Panc1 (cell line): ENCODE results near the gene CBFB. TPM values are rescaled to one million over a fixed set of nuclear protein-coding genes. Genes with fewer than 3 reads are reported as not detected.
"Not testable (repeated sequence)": the region's sequence is repeated elsewhere in the genome, so short reads cannot be mapped to it uniquely, and the experiment has no call there.

Experiments
- ATAC-seq: fragments of 200-7000 bp; cut with Tn5 transposase; 2 replicates; pipeline ENCODE4 v1.9.1; 2020; ENCODE audit warnings: mild to moderate bottlenecking, moderate library complexity
- BruUV-seq: library from RNA; stranded (reverse); fragments of 400-500 nt; replicated peaks from 2 replicates; lab custom pipeline; 2021; lab: Mats Ljungman, UMichigan
- CTCF ChIA-PET: fragments of 300-600 bp; sonication (Branson Sonifier 250); formaldehyde crosslinking; loops from one replicate; lab custom pipeline; 2022; ENCODE audit warnings: antibody characterized with exemption; lab: Charles Lee
- POLR2A ChIA-PET: fragments of 300-600 bp; sonication (Branson Sonifier 250); formaldehyde crosslinking; loops from one replicate; lab custom pipeline; 2022; ENCODE audit warnings: antibody characterized with exemption; lab: Charles Lee
- DNase-seq: peaks from one replicate; pipeline ENCODE4 v3.0.0-alpha.2; 2010; ENCODE audit warnings: low read depth, low spot score
- H3K27ac ChIP-seq: 2 replicates; pipeline ENCODE4 v1.5.1; 2011; ENCODE audit warnings: mild to moderate bottlenecking, low read length, inconsistent platforms
- H3K27me3 ChIP-seq: fragments of 200-500 bp; sonication (Bioruptor generic); 2 replicates; pipeline ENCODE4 v1.6.0; 2014; ENCODE audit warnings: low read length, inconsistent platforms; ENCODE audit not compliant: control insufficient read depth, insufficient read depth
- H3K36me3 ChIP-seq: fragments of 200-500 bp; sonication (Bioruptor generic); 2 replicates; pipeline ENCODE4 v1.5.1; 2014; ENCODE audit warnings: inconsistent platforms, mild to moderate bottlenecking, low read length, moderate library complexity; ENCODE audit not compliant: control insufficient read depth, insufficient read depth
- H3K4me1 ChIP-seq: 2 replicates; pipeline ENCODE4 v1.5.1; 2011; ENCODE audit warnings: inconsistent platforms, mild to moderate bottlenecking, low read length, moderate library complexity; ENCODE audit not compliant: control insufficient read depth, insufficient read depth
- H3K4me3 ChIP-seq, 2 experiments: 2 replicates each; pipeline ENCODE4 v1.5.1; 2011 to 2012; ENCODE audit warnings: low read depth in 2 of 2, low read length in 2 of 2, mild to moderate bottlenecking in 2 of 2, inconsistent platforms in 1 of 2, moderate library complexity in 1 of 2
- H3K9me3 ChIP-seq: fragments of 200-500 bp; sonication (Bioruptor generic); 2 replicates; pipeline ENCODE4 v1.5.1; 2014; ENCODE audit warnings: low read depth, mild to moderate bottlenecking, inconsistent platforms, low read length, moderate library complexity; ENCODE audit not compliant: control insufficient read depth, insufficient read depth
- CTCF ChIP-seq: fragments of 450-650 bp; IDR thresholded peaks from 2 replicates; pipeline ENCODE4 v1.5.1; 2017; ENCODE audit warnings: mild to moderate bottlenecking
- POLR2AphosphoS5 ChIP-seq: IDR thresholded peaks from 2 replicates; pipeline ENCODE4 v1.6.1; 2012; ENCODE audit warnings: mild to moderate bottlenecking, low read depth, low read length, moderate library complexity
- REST ChIP-seq, 2 experiments: IDR thresholded peaks; 2 replicates each; pipeline ENCODE4 v1.6.1; 2011 to 2012; ENCODE audit warnings: low read depth in 2 of 2, control low read depth in 1 of 2, low read length in 1 of 2, mild to moderate bottlenecking in 1 of 2, moderate library complexity in 1 of 2; ENCODE audit not compliant: insufficient read depth in 1 of 2
- SIN3A ChIP-seq: IDR thresholded peaks from 2 replicates; pipeline ENCODE4 v1.6.1; 2012; ENCODE audit warnings: low read depth, mild to moderate bottlenecking, low read length, moderate library complexity, borderline replicate concordance; ENCODE audit not compliant: insufficient read depth
- TCF7L2 ChIP-seq: IDR thresholded peaks from 2 replicates; pipeline ENCODE4 v1.6.1; 2011; ENCODE audit warnings: mild to moderate bottlenecking, low read depth, low read length, inconsistent platforms
- in situ Hi-C: cut with HindIII; loops from 2 replicates; pipeline ENCODE4 v1.10.0; 2016; ENCODE audit warnings: low sequenced_read_pairs, low pct_unique_long_range_greater_than_20kb
- intact Hi-C: fragments of 100-400 bp; cut with micrococcal nuclease; formaldehyde crosslinking; loops from one replicate; pipeline ENCODE4 v1.10.0; 2022; ENCODE audit not compliant: unreplicated experiment
- total RNA-seq: library from RNA; stranded (reverse); gene quantifications from one replicate; pipeline ENCODE4 v1.2.1, GENCODE V29; 2021; ENCODE audit not compliant: unreplicated experiment

CBFB gene
- total RNA-seq, 1 experiment from 2014 or later: 66.4 TPM

DNA sequence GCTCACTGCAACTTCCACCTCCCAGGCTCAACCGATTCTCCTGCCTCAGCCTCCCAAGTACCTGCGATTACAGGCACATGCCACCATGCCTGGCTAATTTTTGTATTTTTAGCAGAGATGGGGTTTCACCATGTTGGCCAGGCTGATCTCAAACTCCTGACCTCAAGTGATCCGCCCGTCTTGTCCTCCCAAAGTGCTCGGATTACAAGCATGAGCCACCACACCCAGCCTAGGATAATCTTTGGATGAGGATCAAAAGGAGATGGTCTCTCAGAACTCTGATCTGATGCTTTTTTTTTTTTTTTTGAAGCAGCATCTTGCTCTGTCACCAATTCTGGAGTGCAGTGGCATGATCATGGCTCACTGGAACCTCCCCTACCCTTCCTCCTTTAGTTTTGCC is 93.8 kb downstream of the CBFB start:
- POLR2A ChIA-PET, BruUV-seq, in situ Hi-C loops, H3K9me3 ChIP-seq, H3K36me3 ChIP-seq, DNase-seq, H3K4me1 ChIP-seq, H3K27me3 ChIP-seq, ATAC-seq, H3K27ac ChIP-seq, H3K4me3 ChIP-seq, intact Hi-C loops: not testable (repeated sequence)
- CTCF ChIA-PET: interaction anchor here (0.7 kb wide), 1 partner anchor 98 kb away, joined by 11 read pairs; no protein-coding TSS in a partner anchor

- no peaks in the 10 kb centered on the region; the same call in 1 of the 2 replicates for H3K36me3 ChIP-seq
- TF ChIP-seq POLR2AphosphoS5 (no peak), SIN3A (no peak), REST (IDR thresholded peaks at IDR 0.05; ENCODE audit: insufficient read depth in 1 of 2, low read depth in 2 of 2, low read length in 1 of 2) (no peak), CTCF (no peak), TCF7L2 (no peak)
- in situ Hi-C loops (no loop called here), intact Hi-C loops (no loop called here)
- DNase-seq (no peak), ATAC-seq (no peak)
- no peaks in the 10 kb centered on the region for H3K4me1 ChIP-seq
- BruUV-seq: no TSS peak
- H3K27me3 ChIP-seq: no peaks in the 10 kb centered on the region
- H3K9me3 ChIP-seq: no peaks in the 10 kb centered on the region
- no peak overlapping the region for H3K27ac ChIP-seq
- H3K4me3 ChIP-seq: no peak overlapping the region
- POLR2A ChIA-PET: no interaction called here
- CTCF ChIA-PET: no interaction called here
Measured at GRCh38 chr16:67128417-67128816, 99.5 kb downstream of the CBFB start.

- intact Hi-C loops: no loop called here
- CTCF ChIA-PET: no interaction called here
- Histone ChIP-seq H3K27me3 (no peaks in the 10 kb centered on the region), H3K9me3 (no peaks in the 10 kb centered on the region), H3K27ac (no peak overlapping the region), H3K4me1 (no peaks in the 10 kb centered on the region), H3K36me3 (no peaks in the 10 kb centered on the region; the same call in none of the 2 replicates), H3K4me3 (no peak overlapping the region)
- TF ChIP-seq TCF7L2 (no peak), SIN3A (no peak), CTCF (no peak), POLR2AphosphoS5 (no peak), REST (IDR thresholded peaks at IDR 0.05; ENCODE audit: insufficient read depth in 1 of 2, low read depth in 2 of 2, low read length in 1 of 2) (no peak)
- DNase-seq (no peak), ATAC-seq (no peak)
- BruUV-seq: no TSS peak
- POLR2A ChIA-PET: no interaction called here
- in situ Hi-C loops: no loop called here
Measured at GRCh38 chr16:67128887-67129286, 99.9 kb downstream of the CBFB start.
